HepG2 (cell line): ENCODE results near the gene USP24. TPM values are rescaled to one million over a fixed set of nuclear protein-coding genes. Genes with fewer than 3 reads are reported as not detected.

Experiments used
- ARNTL ChIP-seq: sonication (generic); formaldehyde crosslinking; IDR thresholded peaks from 2 replicates; pipeline ENCODE4 v1.4.0; 2020; ENCODE audit warnings: mild to moderate bottlenecking, missing genetic modification reagents
- HNF4A ChIP-seq: sonication (generic); formaldehyde crosslinking; IDR thresholded peaks from 2 replicates; pipeline ENCODE4 v1.4.0; 2020; ENCODE audit warnings: missing genetic modification reagents
- KLF9 ChIP-seq: IDR thresholded peaks from 2 replicates; pipeline ENCODE4 v1.6.1; 2016; ENCODE audit warnings: low read depth
- LCORL ChIP-seq, 2 experiments: fragments of 450-650 bp in 1 of 2; sonication (generic) in 1 of 2; formaldehyde crosslinking in 1 of 2; IDR thresholded peaks; 2 replicates each; pipeline versions ENCODE4 v1.5.0 to v1.6.1; 2017 to 2020; ENCODE audit warnings: antibody characterized with exemption in 1 of 2, missing genetic modification reagents in 1 of 2
- MIER2 ChIP-seq: IDR thresholded peaks from 2 replicates; pipeline ENCODE4 v1.6.1; 2016; ENCODE audit warnings: missing biosample characterization, missing genetic modification reagents
- NCOA2 ChIP-seq: sonication (generic); formaldehyde crosslinking; IDR thresholded peaks from 2 replicates; pipeline ENCODE4 v1.8.0; 2022; ENCODE audit warnings: inconsistent platforms
- POLR2G ChIP-seq: fragments of 200-400 bp; formaldehyde crosslinking; IDR thresholded peaks from 2 replicates; pipeline ENCODE4 v1.6.1; 2018; ENCODE audit warnings: mild to moderate bottlenecking, low read depth, low read length, moderate library complexity
- RBFOX2 ChIP-seq: fragments of 200-400 bp; formaldehyde crosslinking; IDR thresholded peaks from 2 replicates; pipeline ENCODE4 v1.6.1; 2017; ENCODE audit warnings: low read depth, mild to moderate bottlenecking, low read length
- ZC3H13 ChIP-seq: sonication (generic); formaldehyde crosslinking; IDR thresholded peaks from 2 replicates; pipeline ENCODE4 v1.8.1; 2023; ENCODE audit warnings: mild to moderate bottlenecking, missing genetic modification reagents, moderate library complexity
- ZMYM2 ChIP-seq: sonication (generic); formaldehyde crosslinking; IDR thresholded peaks from 2 replicates; pipeline ENCODE4 v1.8.0; 2022; ENCODE audit warnings: mild to moderate bottlenecking, missing genetic modification reagents
- ZNF121 ChIP-seq: sonication (generic); formaldehyde crosslinking; IDR thresholded peaks from 2 replicates; pipeline ENCODE4 v1.5.0; 2020; ENCODE audit warnings: mild to moderate bottlenecking, missing genetic modification reagents
- ZNF124 ChIP-seq: sonication (generic); formaldehyde crosslinking; IDR thresholded peaks from 2 replicates; pipeline ENCODE4 v1.4.0; 2020; ENCODE audit warnings: missing genetic modification reagents
- ZNF24 ChIP-seq: fragments of 450-650 bp; IDR thresholded peaks from 2 replicates; pipeline ENCODE4 v1.6.1; 2017; ENCODE audit warnings: antibody characterized with exemption, mild to moderate bottlenecking
- ZNF253 ChIP-seq: sonication (generic); formaldehyde crosslinking; IDR thresholded peaks from 2 replicates; pipeline ENCODE4 v1.8.0; 2022; ENCODE audit warnings: mild to moderate bottlenecking, missing genetic modification reagents, borderline replicate concordance
- ZNF34 ChIP-seq: sonication (generic); formaldehyde crosslinking; IDR thresholded peaks from 2 replicates; pipeline ENCODE4 v1.4.0; 2020; ENCODE audit warnings: mild to moderate bottlenecking, missing genetic modification reagents, borderline replicate concordance
- ZNF460 ChIP-seq: sonication (generic); formaldehyde crosslinking; IDR thresholded peaks from 2 replicates; pipeline ENCODE4 v1.5.1; 2020; ENCODE audit warnings: missing genetic modification reagents, mild to moderate bottlenecking, borderline replicate concordance
- ZNF660 ChIP-seq: sonication (generic); formaldehyde crosslinking; IDR thresholded peaks from 2 replicates; pipeline ENCODE4 v1.5.1; 2020; ENCODE audit warnings: mild to moderate bottlenecking, low read depth, missing genetic modification reagents, borderline replicate concordance
- ZNF850 ChIP-seq: sonication (generic); formaldehyde crosslinking; conservative IDR thresholded peaks from 2 replicates; pipeline ENCODE4 v1.9.0; 2021; ENCODE audit warnings: mild to moderate bottlenecking, missing genetic modification reagents
- polyA plus RNA-seq, 8 experiments: library from polyadenylated mRNA; depleted of rRNA in 3 of 8; stranded (reverse) in 7 of 8; unstranded in 1 of 8; fragments of >200 nt; fragmentation: Illumina TruSeq in 4 of 8; extraction: Trizol in 4 of 8; gene quantifications; 2 replicates each; pipeline versions ENCODE4 v1.2.1 to v1.2.3, GENCODE V29; 2011 to 2016; ENCODE audit warnings: low read depth in 4 of 8, missing spikeins in 1 of 8, mixed read lengths in 1 of 8; ENCODE audit not compliant: insufficient read depth in 1 of 8
- total RNA-seq, 5 experiments: library from RNA; depleted of rRNA; stranded (reverse); fragments of >200 nt; fragmentation: Illumina TruSeq; extraction: Trizol; gene quantifications; 2 replicates each; pipeline ENCODE4 v1.2.3, GENCODE V29; 2016; ENCODE audit warnings: low read depth in 1 of 5
- TF ChIP-seq, protein P1 (sequence below): sonication (generic); formaldehyde crosslinking; conservative IDR thresholded peaks from 2 replicates; pipeline ENCODE4 v1.4.0; 2020; ENCODE audit warnings: missing genetic modification reagents
- TF ChIP-seq, protein P2 (sequence below): sonication (generic); formaldehyde crosslinking; IDR thresholded peaks from 2 replicates; pipeline ENCODE4 v1.8.0; 2022; ENCODE audit warnings: missing genetic modification reagents, mild to moderate bottlenecking, borderline replicate concordance
- TF ChIP-seq, protein P3 (sequence below): sonication (generic); formaldehyde crosslinking; IDR thresholded peaks from 2 replicates; pipeline ENCODE4 v1.5.1; 2020; ENCODE audit warnings: missing genetic modification reagents, mild to moderate bottlenecking, borderline replicate concordance
- TF ChIP-seq, protein P4 (sequence below): IDR thresholded peaks from 2 replicates; pipeline ENCODE4 v1.6.1; 2016; ENCODE audit warnings: missing compliant biosample characterization, missing genetic modification reagents, borderline replicate concordance
- TF ChIP-seq, protein P5 (sequence below): sonication (generic); formaldehyde crosslinking; IDR thresholded peaks from 2 replicates; pipeline ENCODE4 v1.5.1; 2020; ENCODE audit warnings: mild to moderate bottlenecking, missing genetic modification reagents, moderate library complexity
- TF ChIP-seq, protein P6 (sequence below): IDR thresholded peaks from 2 replicates; pipeline ENCODE4 v1.6.1; 2016; ENCODE audit warnings: low read depth, borderline replicate concordance

The USP24 gene
- total and polyA plus RNA-seq, 2 of the 13 experiments (the other 11 are each of a cell fraction or from before 2014, with no cell fraction given), result 18.8 to 47.6 TPM

DNA sequence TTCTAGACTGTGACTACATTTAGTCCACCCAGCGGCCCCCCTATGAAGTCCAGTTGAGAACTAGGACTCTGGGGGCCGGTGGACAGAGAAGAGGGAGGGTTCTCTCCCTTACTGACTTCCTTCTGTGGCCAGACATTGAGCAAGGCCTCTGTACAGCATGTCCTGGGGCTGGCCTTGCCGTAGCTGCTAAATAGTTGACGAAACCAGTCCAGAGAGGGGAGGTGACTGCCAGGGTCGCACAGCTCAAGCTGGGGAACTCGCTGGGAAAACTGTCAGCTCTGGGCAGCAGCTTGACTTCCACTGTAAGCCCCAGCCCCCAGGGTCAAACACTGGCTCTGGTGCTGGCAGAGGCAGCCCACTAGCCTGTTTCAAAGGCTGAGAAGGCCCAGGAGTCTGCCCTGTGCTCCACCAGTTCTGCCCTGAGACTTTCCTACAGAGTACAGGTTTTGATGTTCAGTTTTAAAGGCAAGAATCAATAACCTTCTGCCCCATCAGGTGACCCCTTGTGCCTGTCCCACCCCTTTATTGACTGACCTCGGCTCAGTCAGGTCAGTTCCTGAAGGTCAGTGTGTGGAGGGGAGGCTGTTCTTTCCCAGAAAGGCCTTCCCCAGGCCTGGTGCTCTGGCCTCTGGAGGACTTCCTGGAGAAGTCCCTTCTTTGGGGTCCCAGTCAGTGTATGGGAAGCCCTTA, 161.8 kb downstream of the USP24 start (continued):
- TF ChIP-seq, protein P1, sequence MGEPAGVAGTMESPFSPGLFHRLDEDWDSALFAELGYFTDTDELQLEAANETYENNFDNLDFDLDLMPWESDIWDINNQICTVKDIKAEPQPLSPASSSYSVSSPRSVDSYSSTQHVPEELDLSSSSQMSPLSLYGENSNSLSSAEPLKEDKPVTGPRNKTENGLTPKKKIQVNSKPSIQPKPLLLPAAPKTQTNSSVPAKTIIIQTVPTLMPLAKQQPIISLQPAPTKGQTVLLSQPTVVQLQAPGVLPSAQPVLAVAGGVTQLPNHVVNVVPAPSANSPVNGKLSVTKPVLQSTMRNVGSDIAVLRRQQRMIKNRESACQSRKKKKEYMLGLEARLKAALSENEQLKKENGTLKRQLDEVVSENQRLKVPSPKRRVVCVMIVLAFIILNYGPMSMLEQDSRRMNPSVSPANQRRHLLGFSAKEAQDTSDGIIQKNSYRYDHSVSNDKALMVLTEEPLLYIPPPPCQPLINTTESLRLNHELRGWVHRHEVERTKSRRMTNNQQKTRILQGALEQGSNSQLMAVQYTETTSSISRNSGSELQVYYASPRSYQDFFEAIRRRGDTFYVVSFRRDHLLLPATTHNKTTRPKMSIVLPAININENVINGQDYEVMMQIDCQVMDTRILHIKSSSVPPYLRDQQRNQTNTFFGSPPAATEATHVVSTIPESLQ (CRISPR knock-in tag), result no peak
- TF ChIP-seq ZNF24 (no peak), ZNF660 (CRISPR knock-in tag) (no peak), ZNF124 (no peak), ZNF253 (CRISPR knock-in tag) (no peak), HNF4A (CRISPR knock-in tag) (peak; percentile 82), POLR2G (no peak), MIER2 (CRISPR knock-in tag) (no peak), NCOA2 (CRISPR knock-in tag) (peak; percentile 55; the same call in 1 of the 2 replicates), ZNF460 (CRISPR knock-in tag) (no peak), ZNF850 (CRISPR knock-in tag) (no peak), ZMYM2 (CRISPR knock-in tag) (peak; percentile 33; the same call in 1 of the 2 replicates), ZC3H13 (no peak), KLF9 (CRISPR knock-in tag) (no peak), ZNF34 (CRISPR knock-in tag) (no peak), ZNF121 (no peak), ARNTL (peak; percentile 61; the same call in 1 of the 2 replicates), RBFOX2 (no peak), LCORL (IDR thresholded peaks at IDR 0.05) (no peak), LCORL (CRISPR knock-in tag; IDR thresholded peaks at IDR 0.05) (peak; percentile 78)
- TF ChIP-seq, protein P2, sequence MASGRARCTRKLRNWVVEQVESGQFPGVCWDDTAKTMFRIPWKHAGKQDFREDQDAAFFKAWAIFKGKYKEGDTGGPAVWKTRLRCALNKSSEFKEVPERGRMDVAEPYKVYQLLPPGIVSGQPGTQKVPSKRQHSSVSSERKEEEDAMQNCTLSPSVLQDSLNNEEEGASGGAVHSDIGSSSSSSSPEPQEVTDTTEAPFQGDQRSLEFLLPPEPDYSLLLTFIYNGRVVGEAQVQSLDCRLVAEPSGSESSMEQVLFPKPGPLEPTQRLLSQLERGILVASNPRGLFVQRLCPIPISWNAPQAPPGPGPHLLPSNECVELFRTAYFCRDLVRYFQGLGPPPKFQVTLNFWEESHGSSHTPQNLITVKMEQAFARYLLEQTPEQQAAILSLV, result no peak
- TF ChIP-seq, protein P3, sequence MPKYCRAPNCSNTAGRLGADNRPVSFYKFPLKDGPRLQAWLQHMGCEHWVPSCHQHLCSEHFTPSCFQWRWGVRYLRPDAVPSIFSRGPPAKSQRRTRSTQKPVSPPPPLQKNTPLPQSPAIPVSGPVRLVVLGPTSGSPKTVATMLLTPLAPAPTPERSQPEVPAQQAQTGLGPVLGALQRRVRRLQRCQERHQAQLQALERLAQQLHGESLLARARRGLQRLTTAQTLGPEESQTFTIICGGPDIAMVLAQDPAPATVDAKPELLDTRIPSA (CRISPR knock-in tag), result no peak
- TF ChIP-seq, protein P4, sequence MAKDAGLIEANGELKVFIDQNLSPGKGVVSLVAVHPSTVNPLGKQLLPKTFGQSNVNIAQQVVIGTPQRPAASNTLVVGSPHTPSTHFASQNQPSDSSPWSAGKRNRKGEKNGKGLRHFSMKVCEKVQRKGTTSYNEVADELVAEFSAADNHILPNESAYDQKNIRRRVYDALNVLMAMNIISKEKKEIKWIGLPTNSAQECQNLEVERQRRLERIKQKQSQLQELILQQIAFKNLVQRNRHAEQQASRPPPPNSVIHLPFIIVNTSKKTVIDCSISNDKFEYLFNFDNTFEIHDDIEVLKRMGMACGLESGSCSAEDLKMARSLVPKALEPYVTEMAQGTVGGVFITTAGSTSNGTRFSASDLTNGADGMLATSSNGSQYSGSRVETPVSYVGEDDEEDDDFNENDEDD, result no peak
- TF ChIP-seq, protein P5, sequence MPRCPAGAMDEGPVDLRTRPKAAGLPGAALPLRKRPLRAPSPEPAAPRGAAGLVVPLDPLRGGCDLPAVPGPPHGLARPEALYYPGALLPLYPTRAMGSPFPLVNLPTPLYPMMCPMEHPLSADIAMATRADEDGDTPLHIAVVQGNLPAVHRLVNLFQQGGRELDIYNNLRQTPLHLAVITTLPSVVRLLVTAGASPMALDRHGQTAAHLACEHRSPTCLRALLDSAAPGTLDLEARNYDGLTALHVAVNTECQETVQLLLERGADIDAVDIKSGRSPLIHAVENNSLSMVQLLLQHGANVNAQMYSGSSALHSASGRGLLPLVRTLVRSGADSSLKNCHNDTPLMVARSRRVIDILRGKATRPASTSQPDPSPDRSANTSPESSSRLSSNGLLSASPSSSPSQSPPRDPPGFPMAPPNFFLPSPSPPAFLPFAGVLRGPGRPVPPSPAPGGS (CRISPR knock-in tag), result 0 out of 2 replicates have a peak, but pooled peaks have one; percentile 37
- TF ChIP-seq, protein P6, sequence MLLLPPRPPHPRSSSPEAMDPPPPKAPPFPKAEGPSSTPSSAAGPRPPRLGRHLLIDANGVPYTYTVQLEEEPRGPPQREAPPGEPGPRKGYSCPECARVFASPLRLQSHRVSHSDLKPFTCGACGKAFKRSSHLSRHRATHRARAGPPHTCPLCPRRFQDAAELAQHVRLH, result no peak
